Activated naive CD8-positive, alpha-beta T cell (primary cell): ENCODE measurements around the gene FKRP.
"Not testable (repeated sequence)": the region's sequence is repeated elsewhere in the genome, so short reads cannot be mapped to it uniquely, and the experiment has no call there.

ENCODE experiments used
- H3K27ac Mint-ChIP-seq: one replicate; pipeline ENCODE4 v1.8.0; 2021; ENCODE audit warnings: mixed read lengths
- H3K27me3 Mint-ChIP-seq: one replicate; pipeline ENCODE4 v1.8.0; 2021; ENCODE audit warnings: mixed read lengths
- H3K36me3 Mint-ChIP-seq: one replicate; pipeline ENCODE4 v1.8.0; 2021; ENCODE audit warnings: mixed read lengths
- H3K4me1 Mint-ChIP-seq: one replicate; pipeline ENCODE4 v1.8.0; 2021; ENCODE audit warnings: low read depth, mixed read lengths
- H3K4me3 Mint-ChIP-seq: one replicate; pipeline ENCODE4 v1.8.0; 2021; ENCODE audit warnings: mild to moderate bottlenecking, mixed read lengths
- H3K9me3 Mint-ChIP-seq: one replicate; pipeline ENCODE4 v1.8.0; 2021; ENCODE audit warnings: low read depth, mixed read lengths

FKRP gene

GRCh38 chr19:46776927-46777911 is 31.4 kb downstream of the FKRP start:
- Mint-ChIP-seq H3K27me3 (no peaks in the 10 kb centered on the region), H3K4me3 (no peak overlapping the region), H3K27ac (peak overlapping the region; percentile 28), H3K9me3 (no peaks in the 10 kb centered on the region), H3K36me3 (peaks cover 5% of the 10 kb centered on the region), H3K4me1 (peaks cover 3% of the 10 kb centered on the region)

GRCh38 chr19:46777956-46778645 is 32.2 kb downstream of the FKRP start:
- not testable (repeated sequence) for H3K9me3 Mint-ChIP-seq, H3K27me3 Mint-ChIP-seq, H3K4me3 Mint-ChIP-seq, H3K36me3 Mint-ChIP-seq, H3K4me1 Mint-ChIP-seq
- H3K27ac Mint-ChIP-seq: peak overlapping the region; percentile 28

GRCh38 chr19:46782355-46783019 is 36.6 kb downstream of the FKRP start:
- Mint-ChIP-seq H3K36me3 (peaks cover 22% of the 10 kb centered on the region), H3K4me3 (peak overlapping the region; percentile 63), H3K27ac (no peak overlapping the region), H3K9me3 (no peaks in the 10 kb centered on the region), H3K27me3 (no peaks in the 10 kb centered on the region), H3K4me1 (peaks cover 31% of the 10 kb centered on the region)

GRCh38 chr19:46783670-46784069 is 37.8 kb downstream of the FKRP start:
- peak overlapping the region; percentile 97 for H3K4me3 Mint-ChIP-seq
- H3K36me3 Mint-ChIP-seq: peaks cover 20% of the 10 kb centered on the region
- peaks cover 31% of the 10 kb centered on the region for H3K4me1 Mint-ChIP-seq
- peak overlapping the region; percentile 97 for H3K27ac Mint-ChIP-seq
- H3K27me3 Mint-ChIP-seq: no peaks in the 10 kb centered on the region
- H3K9me3 Mint-ChIP-seq: no peaks in the 10 kb centered on the region

GRCh38 chr19:46784262-46785053 is 38.6 kb downstream of the FKRP start:
- H3K4me3 Mint-ChIP-seq: peak overlapping the region; percentile 97
- peaks cover 20% of the 10 kb centered on the region for H3K36me3 Mint-ChIP-seq
- peaks cover 36% of the 10 kb centered on the region for H3K4me1 Mint-ChIP-seq

GRCh38 chr19:46785054-46785979 is 39.5 kb downstream of the FKRP start:
- H3K9me3 Mint-ChIP-seq: no peaks in the 10 kb centered on the region
- H3K4me3 Mint-ChIP-seq: peak overlapping the region; percentile 97
- H3K4me1 Mint-ChIP-seq: peaks cover 35% of the 10 kb centered on the region
- peak overlapping the region; percentile 97 for H3K27ac Mint-ChIP-seq
- peaks cover 20% of the 10 kb centered on the region for H3K36me3 Mint-ChIP-seq
- H3K27me3 Mint-ChIP-seq: no peaks in the 10 kb centered on the region

More at GRCh38 chr19:46784262-46785053, 38.6 kb downstream of the FKRP start:
- H3K9me3 Mint-ChIP-seq: no peaks in the 10 kb centered on the region
- no peaks in the 10 kb centered on the region for H3K27me3 Mint-ChIP-seq
- H3K27ac Mint-ChIP-seq: peak overlapping the region; percentile 97

GRCh38 chr19:46785980-46786235 is 40.1 kb downstream of the FKRP start:
- peak overlapping the region; percentile 97 for H3K4me3 Mint-ChIP-seq
- H3K27me3 Mint-ChIP-seq: no peaks in the 10 kb centered on the region
- H3K9me3 Mint-ChIP-seq: no peaks in the 10 kb centered on the region
- peaks cover 20% of the 10 kb centered on the region for H3K36me3 Mint-ChIP-seq
- H3K4me1 Mint-ChIP-seq: peaks cover 35% of the 10 kb centered on the region
- peak overlapping the region; percentile 97 for H3K27ac Mint-ChIP-seq

- Mint-ChIP-seq H3K9me3 (no peaks in the 10 kb centered on the region), H3K4me1 (peaks cover 36% of the 10 kb centered on the region), H3K4me3 (peak overlapping the region; percentile 97), H3K27me3 (no peaks in the 10 kb centered on the region), H3K36me3 (peaks cover 20% of the 10 kb centered on the region), H3K27ac (peak overlapping the region; percentile 97)
These were observed 40.6 kb downstream of the FKRP start for GRCh38 chr19:46786236-46787039.

GRCh38 chr19:46787040-46787330 is 41.1 kb downstream of the FKRP start:
- Mint-ChIP-seq H3K27ac (peak overlapping the region; percentile 97), H3K27me3 (no peaks in the 10 kb centered on the region), H3K36me3 (peaks cover 20% of the 10 kb centered on the region), H3K4me3 (peak overlapping the region; percentile 97), H3K4me1 (peaks cover 42% of the 10 kb centered on the region), H3K9me3 (no peaks in the 10 kb centered on the region)

- H3K36me3 Mint-ChIP-seq: peaks cover 20% of the 10 kb centered on the region
- no peaks in the 10 kb centered on the region for H3K27me3 Mint-ChIP-seq
- H3K27ac Mint-ChIP-seq: peak overlapping the region; percentile 97
- H3K4me3 Mint-ChIP-seq: peak overlapping the region; percentile 97
- no peaks in the 10 kb centered on the region for H3K9me3 Mint-ChIP-seq
- peaks cover 46% of the 10 kb centered on the region for H3K4me1 Mint-ChIP-seq
These were observed 41.7 kb downstream of the FKRP start for GRCh38 chr19:46787331-46788261.

GRCh38 chr19:46788262-46788967 is 42.6 kb downstream of the FKRP start, which contains the start of gene SLC1A5:
Gene SLC1A5 (minus strand): TSS chr19:46788594. CDS start chr19:46787965, 629 bp downstream.
- H3K36me3 Mint-ChIP-seq: peaks cover 17% of the 10 kb centered on the region
- H3K4me3 Mint-ChIP-seq: peak within 1 kb of the TSS; percentile 97
- peaks cover 40% of the 10 kb centered on the region for H3K4me1 Mint-ChIP-seq
- H3K9me3 Mint-ChIP-seq: no peaks in the 10 kb centered on the region
- no peaks in the 10 kb centered on the region for H3K27me3 Mint-ChIP-seq
- H3K27ac Mint-ChIP-seq: peak within 1 kb of the TSS; percentile 97

GRCh38 chr19:46788968-46789338 is 43.1 kb downstream of the FKRP start:
- Mint-ChIP-seq H3K9me3 (no peaks in the 10 kb centered on the region), H3K4me3 (peak overlapping the region; percentile 97), H3K27ac (peak overlapping the region; percentile 87), H3K27me3 (no peaks in the 10 kb centered on the region), H3K4me1 (peaks cover 35% of the 10 kb centered on the region), H3K36me3 (peaks cover 17% of the 10 kb centered on the region)
